Colon (tissue), 2 donors: Measurements from ENCODE around the gene S100A9.
"Not testable (repeated sequence)": the region's sequence is repeated elsewhere in the genome, so short reads cannot be mapped to it uniquely, and the experiment has no call there.

Experiments
- FAIRE-seq: peaks from 2 replicates; lab custom pipeline; 2012; peaks lifted over from hg19 to GRCh38; lab: Jason Lieb, UNC
- donor health status: control.
- donor health status: control.

Gene S100A9

GRCh38 chr1:153390938-153391710 is 33.5 kb downstream of the S100A9 start, which contains the start of gene S100A8:
TSS of gene S100A8 (minus strand) at chr1:153391073. CDS start at chr1:153390535, 538 bp downstream.
- no peak for FAIRE-seq

GRCh38 chr1:153392258-153392657 is 34.6 kb downstream of the S100A9 start:
- no peak for FAIRE-seq

- FAIRE-seq = no peak
Observed at GRCh38 chr1:153392822-153393221, 35.2 kb downstream of the S100A9 start.

GRCh38 chr1:153393926-153394325 is 36.3 kb downstream of the S100A9 start:
- FAIRE-seq = no peak

- no peak for FAIRE-seq
Observed at GRCh38 chr1:153394391-153394790, 36.7 kb downstream of the S100A9 start.

DNA sequence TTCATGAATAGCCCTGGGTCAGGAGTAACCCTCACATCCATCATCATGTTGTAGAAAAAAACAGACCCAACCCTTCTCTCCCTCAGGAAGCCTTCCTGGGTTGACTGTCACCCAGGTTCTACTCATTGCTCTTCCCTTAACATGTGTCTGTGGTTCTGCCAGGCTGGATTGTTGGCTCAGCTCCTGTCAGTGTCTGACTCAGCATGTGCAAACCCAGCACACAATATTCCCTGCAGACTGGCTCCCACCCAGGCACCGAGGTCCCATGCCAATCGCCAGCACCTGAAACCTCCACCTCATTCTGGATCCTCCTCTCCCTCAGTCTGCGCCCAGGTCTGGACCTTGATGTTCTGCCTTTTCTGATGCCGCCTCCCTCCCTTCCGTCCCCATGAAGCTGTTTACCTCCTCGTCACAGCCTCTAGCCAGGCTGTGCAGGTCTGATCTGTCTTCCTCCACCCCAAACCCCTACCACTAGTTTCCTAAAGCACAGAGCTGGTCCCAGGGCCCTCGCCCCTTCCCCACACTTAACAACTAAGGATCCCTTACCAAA is 37.6 kb downstream of the S100A9 start:
- FAIRE-seq = no peak

DNA sequence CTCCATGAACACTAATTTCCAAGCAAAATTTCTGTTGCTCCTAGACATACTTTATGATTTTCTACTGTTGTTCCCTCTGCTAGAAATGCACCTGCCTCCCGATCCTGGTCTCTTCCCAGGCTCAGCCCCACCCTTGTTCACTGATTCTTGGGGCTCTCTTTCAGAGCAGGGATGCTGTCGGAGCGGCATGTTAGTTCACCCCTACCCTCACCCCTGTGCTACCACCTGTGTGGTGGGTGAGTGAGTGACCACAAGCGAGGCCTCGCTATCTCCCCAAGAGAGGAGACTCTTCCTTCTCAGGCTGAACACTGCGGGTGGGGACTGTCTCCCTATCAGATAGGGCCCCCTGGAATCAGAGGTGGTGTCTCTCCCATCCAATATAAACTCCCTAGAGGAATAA is 38.1 kb downstream of the S100A9 start:
- no peak for FAIRE-seq

- no peak for FAIRE-seq
Observed at GRCh38 chr1:153396461-153396860, 38.8 kb downstream of the S100A9 start.

GRCh38 chr1:153397051-153397923 is 39.6 kb downstream of the S100A9 start:
- no peak for FAIRE-seq

GRCh38 chr1:153397924-153398651 is 40.4 kb downstream of the S100A9 start:
- no peak for FAIRE-seq

- FAIRE-seq = no peak
Observed at GRCh38 chr1:153399401-153400055, 41.9 kb downstream of the S100A9 start.

GRCh38 chr1:153400244-153400643 is 42.6 kb downstream of the S100A9 start:
- no peak for FAIRE-seq

DNA sequence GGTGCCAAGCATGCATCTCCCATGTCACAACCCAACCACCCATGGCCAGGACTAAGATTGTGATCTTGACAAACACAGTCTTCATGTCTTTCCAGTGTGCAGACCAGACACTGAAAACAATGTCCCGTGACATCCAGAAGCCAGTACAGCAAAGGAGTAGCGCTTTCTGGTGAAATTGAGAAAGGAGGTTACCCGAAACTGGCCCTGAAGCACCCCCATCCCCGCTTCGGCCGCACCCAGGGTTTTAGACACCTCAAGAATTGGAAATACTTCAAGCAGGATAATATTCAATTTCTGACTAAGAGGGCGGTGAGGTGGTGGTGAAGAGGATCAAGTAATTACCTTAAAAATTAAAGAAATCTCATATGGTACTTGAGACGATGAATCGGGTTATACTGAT is 43.8 kb downstream of the S100A9 start:
- no peak for FAIRE-seq

DNA sequence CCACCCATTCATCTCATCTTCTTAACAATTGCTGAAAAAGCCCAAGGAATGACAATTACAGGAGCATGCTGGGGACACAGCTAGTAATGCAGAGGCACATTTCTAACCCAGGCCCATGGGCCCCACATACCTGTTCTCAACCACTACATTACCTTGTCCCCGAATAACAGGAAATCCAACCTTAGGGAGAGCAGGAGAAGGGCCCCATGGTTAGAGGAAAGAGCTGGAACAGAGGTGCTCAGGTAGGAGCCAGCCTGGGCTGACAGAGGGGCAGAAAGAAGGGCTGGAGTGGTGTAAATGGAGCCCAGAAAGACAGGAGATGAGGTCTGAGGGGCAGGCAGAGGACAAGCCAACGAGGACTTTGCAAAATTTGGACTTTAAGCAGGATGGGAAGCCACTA is 44.6 kb downstream of the S100A9 start:
- FAIRE-seq = no peak

- no peak for FAIRE-seq
Observed at GRCh38 chr1:153403421-153404085, 45.9 kb downstream of the S100A9 start.

- no peak for FAIRE-seq
Observed at GRCh38 chr1:153404086-153404635, 46.5 kb downstream of the S100A9 start.

DNA sequence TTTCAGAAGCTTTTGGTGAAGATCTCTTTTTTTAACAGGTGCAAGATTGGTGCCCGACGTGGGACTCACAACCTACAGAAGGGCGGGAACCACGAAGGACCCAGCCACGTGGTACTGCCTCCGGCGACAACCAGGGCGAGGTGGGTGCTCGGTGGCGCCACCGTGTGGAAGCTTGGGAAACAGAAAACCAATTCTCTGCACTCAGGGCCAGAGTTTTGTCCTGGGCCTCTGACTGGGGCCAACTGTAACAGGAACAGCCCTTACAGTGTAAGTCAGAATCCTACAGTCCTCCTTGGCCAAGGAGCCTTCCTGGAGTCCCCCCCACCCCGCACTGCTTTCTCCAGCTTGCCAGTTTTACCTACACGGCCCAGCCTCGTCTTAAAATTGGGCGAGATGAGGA is 47.1 kb downstream of the S100A9 start:
- no peak for FAIRE-seq

- not testable (repeated sequence) for FAIRE-seq
Observed at GRCh38 chr1:153405825-153406599, 48.4 kb downstream of the S100A9 start.

DNA sequence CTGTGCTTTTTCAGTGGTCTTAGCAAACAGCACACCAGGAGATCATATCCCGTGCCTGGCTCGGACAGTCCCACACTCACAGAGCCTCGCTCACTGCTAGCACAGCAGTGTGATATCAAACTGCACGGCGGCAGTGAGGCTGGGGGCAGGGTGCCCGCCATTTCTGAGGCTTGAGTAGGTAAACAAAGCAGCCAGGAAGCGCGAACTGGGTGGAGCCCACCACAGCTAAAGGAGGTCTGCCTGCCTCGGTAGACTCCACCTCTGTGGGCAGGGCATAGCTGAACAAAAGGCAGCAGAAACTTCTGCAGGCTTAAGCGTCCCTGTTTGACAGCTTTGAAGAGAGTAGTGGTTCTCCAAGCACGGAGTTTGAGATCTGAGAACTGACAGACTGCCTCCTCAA is 49.6 kb downstream of the S100A9 start:
- not testable (repeated sequence) for FAIRE-seq
